Epithelial cell of esophagus (primary cell): ENCODE data around the gene ABTB1.

Experiments used
- DNase-seq: peaks from one replicate; pipeline ENCODE4 v3.0.0; 2010; ENCODE audit warnings: low read depth
- H3K4me3 ChIP-seq: 2 replicates; pipeline ENCODE4 v1.5.1; 2011; ENCODE audit warnings: mild to moderate bottlenecking, low read length, control low read depth
- CTCF ChIP-seq: IDR thresholded peaks from 2 replicates; pipeline ENCODE4 v1.5.1; 2011; ENCODE audit warnings: low read depth, mild to moderate bottlenecking, low read length, control low read depth, inconsistent platforms; ENCODE audit not compliant: insufficient read depth; ENCODE audit errors: missing control alignments

ABTB1 gene

GRCh38 chr3:127688022-127688415 lies 15.3 kb downstream of the ABTB1 start:
- DNase-seq = no peak
- TF ChIP-seq CTCF = no peak

GRCh38 chr3:127688416-127689265 lies 15.9 kb downstream of the ABTB1 start:
- DNase-seq = no peak
- no peak overlapping the region for H3K4me3 ChIP-seq
- TF ChIP-seq CTCF = no peak

More at GRCh38 chr3:127688022-127688415, 15.3 kb downstream of the ABTB1 start:
- no peak overlapping the region for H3K4me3 ChIP-seq

GRCh38 chr3:127689266-127689860 lies 16.6 kb downstream of the ABTB1 start:
- no peak for DNase-seq
- TF ChIP-seq CTCF = no peak
- H3K4me3 ChIP-seq = no peak overlapping the region

- no peak overlapping the region for H3K4me3 ChIP-seq
- no peak for TF ChIP-seq CTCF
- peak; percentile 68 for DNase-seq
Measured at GRCh38 chr3:127690106-127690505, 17.4 kb downstream of the ABTB1 start.

- no peak overlapping the region for H3K4me3 ChIP-seq
- peak; percentile 77 for DNase-seq
- peak; percentile 90 for TF ChIP-seq CTCF
Measured at GRCh38 chr3:127690823-127691452, 18.2 kb downstream of the ABTB1 start.

- no peak for DNase-seq
- TF ChIP-seq CTCF = no peak
Measured at GRCh38 chr3:127691489-127691888, 18.7 kb downstream of the ABTB1 start.

More at GRCh38 chr3:127691489-127691888, 18.7 kb downstream of the ABTB1 start:
- no peak overlapping the region for H3K4me3 ChIP-seq
